IPS DF 6.9 (cell line): Measurements from ENCODE around the gene ZNF121.

ENCODE experiments used
- DNase-seq: peaks from one replicate; pipeline ENCODE4 v3.0.0-alpha.2; 2013; ENCODE audit warnings: low read depth, low spot score
- H3K27ac ChIP-seq: one replicate; pipeline ENCODE4 v1.5.1; 2013; ENCODE audit warnings: low read length, control low read depth
- H3K27me3 ChIP-seq: 2 replicates; pipeline ENCODE4 v1.6.1; 2013; ENCODE audit warnings: mild to moderate bottlenecking, low read length; ENCODE audit not compliant: control insufficient read depth, insufficient read depth
- H3K36me3 ChIP-seq: 2 replicates; pipeline ENCODE4 v1.6.1; 2013; ENCODE audit warnings: low read length; ENCODE audit not compliant: control insufficient read depth, insufficient read depth
- H3K4me1 ChIP-seq: 2 replicates; pipeline ENCODE4 v1.6.1; 2013; ENCODE audit warnings: low read length; ENCODE audit not compliant: control insufficient read depth, insufficient read depth
- H3K4me3 ChIP-seq: 2 replicates; pipeline ENCODE4 v1.5.1; 2013; ENCODE audit warnings: mild to moderate bottlenecking, low read length
- H3K9me3 ChIP-seq: 2 replicates; pipeline ENCODE4 v1.6.1; 2013; ENCODE audit warnings: low read length, inconsistent platforms; ENCODE audit not compliant: control insufficient read depth, insufficient read depth
- WGBS: extraction: QIAGEN DNeasy Blood & Tissue Kit; methylation state at CpG from one replicate; pipeline ENCODE4 v1.1.7; 2013; ENCODE audit warnings: mixed read lengths, missing lambda C conversion rate; ENCODE audit not compliant: insufficient read length, insufficient coverage; 5-methylcytosine and 5-hydroxymethylcytosine counted together

Gene ZNF121

GRCh38 chr19:9538183-9539058 is 45.9 kb downstream of the ZNF121 start, which contains the start of gene ZNF426:
ZNF426 (minus strand) TSS chr19:9538645; CDS start chr19:9536232, 2,413 bp downstream.
- Histone ChIP-seq H3K9me3 (peaks cover 1% of the 10 kb centered on the region; the same call in 1 of the 2 replicates), H3K4me1 (no peaks in the 10 kb centered on the region), H3K27me3 (no peaks in the 10 kb centered on the region), H3K36me3 (peaks cover 20% of the 10 kb centered on the region), H3K27ac (no peak within 1 kb of the TSS), H3K4me3 (peak within 1 kb of the TSS; percentile 94)
- peak; percentile 70 for DNase-seq
- WGBS: no CpG with 5 or more reads among the region's 49 CpGs

GRCh38 chr19:9535934-9536333 is 48.4 kb downstream of the ZNF121 start:
- no CpG with 5 or more reads among the region's 4 CpGs for WGBS
- no peak for DNase-seq
- peaks cover 3% of the 10 kb centered on the region for H3K9me3 ChIP-seq

GRCh38 chr19:9531933-9532332 is 52.4 kb downstream of the ZNF121 start:
- WGBS: no CpG with 5 or more reads among the region's 4 CpGs
- H3K27me3 ChIP-seq: no peaks in the 10 kb centered on the region
- H3K36me3 ChIP-seq: peaks cover 66% of the 10 kb centered on the region
- no peak for DNase-seq
- no peaks in the 10 kb centered on the region for H3K4me1 ChIP-seq
- peaks cover 22% of the 10 kb centered on the region for H3K9me3 ChIP-seq
- H3K4me3 ChIP-seq: no peak overlapping the region
- H3K27ac ChIP-seq: no peak overlapping the region

More at GRCh38 chr19:9535934-9536333, 48.4 kb downstream of the ZNF121 start:
- peaks cover 37% of the 10 kb centered on the region for H3K36me3 ChIP-seq
- no peak overlapping the region for H3K4me3 ChIP-seq
- H3K4me1 ChIP-seq: no peaks in the 10 kb centered on the region
- no peak overlapping the region for H3K27ac ChIP-seq
- no peaks in the 10 kb centered on the region for H3K27me3 ChIP-seq

GRCh38 chr19:9528757-9529336 is 55.5 kb downstream of the ZNF121 start:
- Histone ChIP-seq H3K4me1 (no peaks in the 10 kb centered on the region), H3K27me3 (no peaks in the 10 kb centered on the region), H3K36me3 (peaks cover 49% of the 10 kb centered on the region), H3K27ac (no peak overlapping the region), H3K4me3 (no peak overlapping the region), H3K9me3 (peaks cover 27% of the 10 kb centered on the region)
- DNase-seq: no peak
- WGBS: no CpG with 5 or more reads among the region's 5 CpGs

GRCh38 chr19:9523885-9524474 is 60.3 kb downstream of the ZNF121 start:
- Histone ChIP-seq H3K27me3 (no peaks in the 10 kb centered on the region), H3K4me3 (no peak overlapping the region), H3K27ac (no peak overlapping the region), H3K36me3 (peaks cover 11% of the 10 kb centered on the region; the same call in 1 of the 2 replicates), H3K9me3 (peaks cover 28% of the 10 kb centered on the region), H3K4me1 (no peaks in the 10 kb centered on the region)
- DNase-seq: no peak
- no CpG with 5 or more reads among the region's 1 CpG for WGBS
